ENCODE data around the gene FADD.

Gene FADD

GRCh38 chr11:70202920-70203750 lies at the start of gene FADD:
Gene FADD (plus strand): TSS chr11:70203296. CDS start chr11:70203460, 164 bp downstream.
- DNase-seq = peak; percentile 94

GRCh38 chr11:70155386-70155785 lies 47.7 kb upstream of the FADD start:
- DNase-seq = no peak

GRCh38 chr11:70156291-70157037 lies 46.6 kb upstream of the FADD start:
- DNase-seq = no peak

- DNase-seq = no peak
Observed at GRCh38 chr11:70158201-70158600, 44.9 kb upstream of the FADD start.

GRCh38 chr11:70158757-70159389 lies 44.2 kb upstream of the FADD start:
- DNase-seq = no peak

GRCh38 chr11:70159627-70160570 lies 43.2 kb upstream of the FADD start:
- no peak for DNase-seq

GRCh38 chr11:70161043-70161625 lies 42.0 kb upstream of the FADD start:
- no peak for DNase-seq

GRCh38 chr11:70164705-70165104 lies 38.4 kb upstream of the FADD start:
- no peak for DNase-seq

GRCh38 chr11:70167120-70167519 lies 36.0 kb upstream of the FADD start:
- no peak for DNase-seq

- no peak for DNase-seq
Observed at GRCh38 chr11:70167723-70168404, 35.2 kb upstream of the FADD start.

GRCh38 chr11:70168405-70168754 lies 34.7 kb upstream of the FADD start:
- DNase-seq = no peak

GRCh38 chr11:70169127-70169526 lies 34.0 kb upstream of the FADD start:
- DNase-seq = no peak

- DNase-seq = no peak
Observed at GRCh38 chr11:70169632-70170031, 33.5 kb upstream of the FADD start.

GRCh38 chr11:70170596-70171210 lies 32.4 kb upstream of the FADD start:
- DNase-seq = no peak

- no peak for DNase-seq
Observed at GRCh38 chr11:70173018-70173417, 30.1 kb upstream of the FADD start.

- no peak for DNase-seq
Observed at GRCh38 chr11:70174547-70175235, 28.4 kb upstream of the FADD start.

- DNase-seq = no peak
Observed at GRCh38 chr11:70175236-70175698, 27.8 kb upstream of the FADD start.

- DNase-seq = peak; percentile 39
Observed at GRCh38 chr11:70176940-70177689, 26.0 kb upstream of the FADD start.

GRCh38 chr11:70180906-70181305 lies 22.2 kb upstream of the FADD start:
- no peak for DNase-seq

- no peak for DNase-seq
Observed at GRCh38 chr11:70182266-70182665, 20.8 kb upstream of the FADD start.

Measured in hematopoietic multipotent progenitor cell treated with erythropoietin and hydrocortisone succinate and interleukin-3 and kit ligand, for 8 days (in vitro differentiated cells).